HepG2 (cell line): ENCODE results near the gene U2AF1L4. TPM values are rescaled to one million over a fixed set of nuclear protein-coding genes. Genes with fewer than 3 reads are reported as not detected.

ENCODE experiments used
- ATAC-seq: fragments of 200-7000 bp; cut with Tn5 transposase; 3 replicates; pipeline ENCODE4 v1.9.1; 2020; ENCODE audit warnings: mild to moderate bottlenecking, moderate library complexity
- BruUV-seq: library from RNA; stranded (reverse); fragments of 400-500 nt; replicated peaks from 2 replicates; lab custom pipeline; 2021; lab: Mats Ljungman, UMichigan
- CTCF ChIA-PET: fragments of 300-600 bp; formaldehyde crosslinking; extraction: SDS; loops from one replicate; lab custom pipeline; 2021; ENCODE audit warnings: low total read pairs, inconsistent platforms, low intra/inter-chr PET ratio; lab: Yijun Ruan, JAX
- POLR2A ChIA-PET: fragments of 350-600 bp; sonication (Branson Sonifier 250); formaldehyde crosslinking; loops from one replicate; lab custom pipeline; 2020; ENCODE audit warnings: antibody characterized with exemption, inconsistent platforms; lab: Yijun Ruan, JAX
- DNase-seq: peaks from one replicate; pipeline ENCODE4 v3.0.0-alpha.2; 2015; ENCODE audit warnings: low spot score
- FAIRE-seq: peaks from 3 replicates; lab custom pipeline; 2011; peaks lifted over from hg19 to GRCh38; lab: Jason Lieb, UNC
- H2AFZ ChIP-seq: one replicate; pipeline ENCODE4 v1.6.1; 2011; ENCODE audit warnings: low read length, inconsistent platforms
- H3K27ac ChIP-seq: fragments of 300-600 bp; 3 replicates; pipeline ENCODE4 v1.8.0; 2011; ENCODE audit warnings: mixed run types, mild to moderate bottlenecking, mixed read lengths, low read length, inconsistent platforms; ENCODE audit not compliant: insufficient read depth; ENCODE audit errors: extremely low read length
- H3K27me3 ChIP-seq, 2 experiments: fragments of 200-600 bp in 1 of 2; 2 replicates in 1 of 2; 3 replicates in 1 of 2; pipeline versions ENCODE4 v1.6.0 to v1.8.0; 2011; ENCODE audit warnings: low read length in 2 of 2, mild to moderate bottlenecking in 2 of 2, moderate library complexity in 2 of 2, inconsistent platforms in 1 of 2; ENCODE audit not compliant: insufficient read depth in 2 of 2, control insufficient read depth in 1 of 2
- H3K36me3 ChIP-seq, 2 experiments: fragments of 200-600 bp in 1 of 2; replicated peaks in 1 of 2; 2 replicates in 1 of 2; 3 replicates in 1 of 2; pipeline versions ENCODE4 v1.5.1 to v1.8.0; 2011; ENCODE audit warnings: low read length in 2 of 2, inconsistent platforms in 1 of 2; ENCODE audit not compliant: insufficient read depth in 2 of 2, control insufficient read depth in 1 of 2
- H3K4me1 ChIP-seq: 2 replicates; pipeline ENCODE4 v1.5.1; 2012; ENCODE audit warnings: low read length, inconsistent platforms; ENCODE audit not compliant: insufficient read depth
- H3K4me2 ChIP-seq: 2 replicates; pipeline ENCODE4 v1.6.0; 2011; ENCODE audit warnings: low read depth, low read length, inconsistent platforms
- H3K4me3 ChIP-seq, 3 experiments: fragments of 200-600 bp in 1 of 3; sonication (generic), shearing (Covaris generic) in 1 of 3; replicated peaks in 1 of 3; 2 replicates each; pipeline ENCODE4 v1.5.1; 2011 to 2016; ENCODE audit warnings: low read length in 3 of 3, inconsistent platforms in 2 of 3, low read depth in 2 of 3, mild to moderate bottlenecking in 2 of 3, control low read depth in 1 of 3, mixed read lengths in 1 of 3; ENCODE audit not compliant: insufficient read depth in 1 of 3
- H3K79me2 ChIP-seq: one replicate; pipeline ENCODE4 v1.6.1; 2011; ENCODE audit warnings: low read length, inconsistent platforms; ENCODE audit not compliant: insufficient read depth
- H3K9ac ChIP-seq: 2 replicates; pipeline ENCODE4 v1.6.0; 2011; ENCODE audit warnings: mild to moderate bottlenecking, low read depth, low read length, inconsistent platforms; ENCODE audit not compliant: insufficient read depth
- H3K9me3 ChIP-seq: 2 replicates; pipeline ENCODE4 v1.5.1; 2012; ENCODE audit warnings: mild to moderate bottlenecking, low read length
- H4K20me1 ChIP-seq: 2 replicates; pipeline ENCODE4 v1.6.0; 2011; ENCODE audit warnings: inconsistent platforms, mild to moderate bottlenecking, low read length, moderate library complexity; ENCODE audit not compliant: insufficient read depth
- AKAP8 ChIP-seq: sonication (generic); formaldehyde crosslinking; IDR thresholded peaks from 2 replicates; pipeline ENCODE4 v1.5.1; 2020; ENCODE audit warnings: mild to moderate bottlenecking, missing genetic modification reagents
- GTF2F1 ChIP-seq: fragments of 150-350 bp; IDR thresholded peaks from 2 replicates; pipeline ENCODE4 v1.6.1; 2014; ENCODE audit warnings: low read length
- HNRNPLL ChIP-seq: fragments of 200-400 bp; formaldehyde crosslinking; IDR thresholded peaks from 2 replicates; pipeline ENCODE4 v1.6.1; 2017; ENCODE audit warnings: mild to moderate bottlenecking, low read depth, low read length; ENCODE audit not compliant: poor library complexity, severe bottlenecking
- MAFK ChIP-seq, 2 experiments: IDR thresholded peaks in 1 of 2; conservative IDR thresholded peaks in 1 of 2; 2 replicates each; pipeline ENCODE4 v1.6.1; 2011; ENCODE audit warnings: improper control_type of control experiment in 2 of 2, low read length in 2 of 2
- TGIF2 ChIP-seq: IDR thresholded peaks from 2 replicates; pipeline ENCODE4 v1.6.1; 2016; ENCODE audit warnings: control low read depth, missing compliant biosample characterization
- ZFP82 ChIP-seq: sonication (generic); formaldehyde crosslinking; IDR thresholded peaks from 2 replicates; pipeline ENCODE4 v1.5.1; 2020; ENCODE audit warnings: mild to moderate bottlenecking, missing genetic modification reagents, borderline replicate concordance
- ZNF253 ChIP-seq: sonication (generic); formaldehyde crosslinking; IDR thresholded peaks from 2 replicates; pipeline ENCODE4 v1.8.0; 2022; ENCODE audit warnings: mild to moderate bottlenecking, missing genetic modification reagents, borderline replicate concordance
- ZNF333 ChIP-seq: sonication (generic); formaldehyde crosslinking; IDR thresholded peaks from 2 replicates; pipeline ENCODE4 v1.4.0; 2020; ENCODE audit warnings: mild to moderate bottlenecking, missing genetic modification reagents, borderline replicate concordance
- ZNF567 ChIP-seq: sonication (generic); formaldehyde crosslinking; IDR thresholded peaks from 2 replicates; pipeline ENCODE4 v1.8.1; 2023; ENCODE audit warnings: mild to moderate bottlenecking, missing genetic modification reagents, borderline replicate concordance
- ZNF629 ChIP-seq: sonication (generic); formaldehyde crosslinking; conservative IDR thresholded peaks from 2 replicates; pipeline ENCODE4 v1.5.0; 2020; ENCODE audit warnings: missing genetic modification reagents
- ZNF703 ChIP-seq: sonication (generic); formaldehyde crosslinking; IDR thresholded peaks from 2 replicates; pipeline ENCODE4 v1.5.1; 2020; ENCODE audit warnings: missing genetic modification reagents, mild to moderate bottlenecking, moderate library complexity, borderline replicate concordance
- WGBS: methylation state at CpG from one replicate; pipeline ENCODE4 v1.1.6; 2017; ENCODE audit warnings: low lambda C conversion rate; 5-methylcytosine and 5-hydroxymethylcytosine counted together
- in situ Hi-C: cut with HindIII; loops from 2 replicates; pipeline ENCODE4 v1.10.0; 2017; ENCODE audit warnings: low pct_unique_long_range_greater_than_20kb; ENCODE audit not compliant: extremely low pct_ligation_motif_present
- intact Hi-C: fragments of 100-400 bp; cut with micrococcal nuclease; formaldehyde crosslinking; loops from one replicate; pipeline ENCODE4 v1.10.0; 2022; ENCODE audit not compliant: unreplicated experiment
- polyA plus RNA-seq, 8 experiments: library from polyadenylated mRNA; depleted of rRNA in 3 of 8; stranded (reverse) in 7 of 8; unstranded in 1 of 8; fragments of >200 nt; fragmentation: Illumina TruSeq in 4 of 8; extraction: Trizol in 4 of 8; gene quantifications; 2 replicates each; pipeline versions ENCODE4 v1.2.1 to v1.2.3, GENCODE V29; 2011 to 2016; ENCODE audit warnings: low read depth in 4 of 8, missing spikeins in 1 of 8, mixed read lengths in 1 of 8; ENCODE audit not compliant: insufficient read depth in 1 of 8
- total RNA-seq, 5 experiments: library from RNA; depleted of rRNA; stranded (reverse); fragments of >200 nt; fragmentation: Illumina TruSeq; extraction: Trizol; gene quantifications; 2 replicates each; pipeline ENCODE4 v1.2.3, GENCODE V29; 2016; ENCODE audit warnings: low read depth in 1 of 5
- TF ChIP-seq, protein P1 (sequence below): sonication (generic); formaldehyde crosslinking; conservative IDR thresholded peaks from 2 replicates; pipeline ENCODE4 v1.4.0; 2020; ENCODE audit warnings: missing genetic modification reagents
- TF ChIP-seq, protein P2 (sequence below): sonication (generic); formaldehyde crosslinking; IDR thresholded peaks from 2 replicates; pipeline ENCODE4 v1.5.1; 2020; ENCODE audit warnings: mild to moderate bottlenecking, missing genetic modification reagents, borderline replicate concordance
- TF ChIP-seq, protein P3 (sequence below): sonication (generic); formaldehyde crosslinking; IDR thresholded peaks from 2 replicates; pipeline ENCODE4 v1.5.0; 2020; ENCODE audit warnings: mild to moderate bottlenecking, missing genetic modification reagents

The U2AF1L4 gene
- total and polyA plus RNA-seq, 2 of the 13 experiments (the other 11 are each of a cell fraction or from before 2014, with no cell fraction given) = 7.9 to 15.4 TPM

DNA sequence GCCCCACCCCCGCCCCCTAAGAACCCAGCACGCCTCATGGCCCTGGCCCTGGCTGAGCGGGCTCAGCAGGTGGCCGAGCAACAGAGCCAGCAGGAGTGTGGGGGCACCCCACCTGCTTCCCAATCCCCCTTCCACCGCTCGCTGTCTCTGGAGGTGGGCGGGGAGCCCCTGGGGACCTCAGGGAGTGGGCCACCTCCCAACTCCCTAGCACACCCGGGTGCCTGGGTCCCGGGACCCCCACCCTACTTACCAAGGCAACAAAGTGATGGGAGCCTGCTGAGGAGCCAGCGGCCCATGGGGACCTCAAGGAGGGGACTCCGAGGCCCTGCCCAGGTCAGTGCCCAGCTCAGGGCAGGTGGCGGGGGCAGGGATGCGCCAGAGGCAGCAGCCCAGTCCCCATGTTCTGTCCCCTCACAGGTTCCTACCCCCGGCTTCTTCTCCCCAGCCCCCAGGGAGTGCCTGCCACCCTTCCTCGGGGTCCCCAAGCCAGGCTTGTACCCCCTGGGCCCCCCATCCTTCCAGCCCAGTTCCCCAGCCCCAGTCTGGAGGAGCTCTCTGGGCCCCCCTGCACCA lies 42.1 kb upstream of the U2AF1L4 start:
- peaks cover 44% of the 10 kb centered on the region for H3K4me1 ChIP-seq
- 94% methylated on average over 6 of the region's 15 CpGs for WGBS
- BruUV-seq = no TSS peak
- H3K27ac ChIP-seq = no peak overlapping the region
- no peaks in the 10 kb centered on the region for H3K79me2 ChIP-seq
- DNase-seq = no peak
- intact Hi-C loops = no loop called here
- no peaks in the 10 kb centered on the region for H3K9me3 ChIP-seq
- CTCF ChIA-PET = no interaction called here
- POLR2A ChIA-PET = interaction anchor here (1.5 kb wide), 1 partner anchor 47 kb away, joined by 4 read pairs; no protein-coding TSS in a partner anchor
- H2AFZ ChIP-seq = no peak overlapping the region
- in situ Hi-C loops = no loop called here
- H3K36me3 ChIP-seq = no peaks in the 10 kb centered on the region; a peak in 1 of 5 replicates
- ATAC-seq = no peak
- no peak overlapping the region for H3K4me3 ChIP-seq
- no peak for FAIRE-seq
- H3K4me2 ChIP-seq = no peak overlapping the region
- no peaks in the 10 kb centered on the region; a peak in 1 of 5 replicates for H3K27me3 ChIP-seq
- H3K9ac ChIP-seq = no peak overlapping the region
- no peaks in the 10 kb centered on the region for H4K20me1 ChIP-seq
- no peak for TF ChIP-seq ZNF629 (CRISPR knock-in tag)
- TF ChIP-seq MAFK (conservative IDR thresholded peaks at IDR 0.05 in 1 of 2, IDR thresholded peaks at IDR 0.05 in 1 of 2; ENCODE audit: low read length in 2 of 2) = no peak
- TF ChIP-seq TGIF2 (CRISPR knock-in tag) = no peak
- no peak for TF ChIP-seq ZNF703 (CRISPR knock-in tag)
- TF ChIP-seq, protein P1, sequence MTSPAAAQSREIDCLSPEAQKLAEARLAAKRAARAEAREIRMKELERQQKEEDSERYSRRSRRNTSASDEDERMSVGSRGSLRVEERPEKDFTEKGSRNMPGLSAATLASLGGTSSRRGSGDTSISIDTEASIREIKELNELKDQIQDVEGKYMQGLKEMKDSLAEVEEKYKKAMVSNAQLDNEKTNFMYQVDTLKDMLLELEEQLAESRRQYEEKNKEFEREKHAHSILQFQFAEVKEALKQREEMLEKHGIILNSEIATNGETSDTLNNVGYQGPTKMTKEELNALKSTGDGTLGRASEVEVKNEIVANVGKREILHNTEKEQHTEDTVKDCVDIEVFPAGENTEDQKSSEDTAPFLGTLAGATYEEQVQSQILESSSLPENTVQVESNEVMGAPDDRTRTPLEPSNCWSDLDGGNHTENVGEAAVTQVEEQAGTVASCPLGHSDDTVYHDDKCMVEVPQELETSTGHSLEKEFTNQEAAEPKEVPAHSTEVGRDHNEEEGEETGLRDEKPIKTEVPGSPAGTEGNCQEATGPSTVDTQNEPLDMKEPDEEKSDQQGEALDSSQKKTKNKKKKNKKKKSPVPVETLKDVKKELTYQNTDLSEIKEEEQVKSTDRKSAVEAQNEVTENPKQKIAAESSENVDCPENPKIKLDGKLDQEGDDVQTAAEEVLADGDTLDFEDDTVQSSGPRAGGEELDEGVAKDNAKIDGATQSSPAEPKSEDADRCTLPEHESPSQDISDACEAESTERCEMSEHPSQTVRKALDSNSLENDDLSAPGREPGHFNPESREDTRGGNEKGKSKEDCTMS (CRISPR knock-in tag) = no peak
- TF ChIP-seq ZNF567 (CRISPR knock-in tag) = no peak
- no peak for TF ChIP-seq GTF2F1
- TF ChIP-seq ZNF333 (CRISPR knock-in tag) = no peak
- no peak for TF ChIP-seq AKAP8 (CRISPR knock-in tag)
- TF ChIP-seq, protein P2, sequence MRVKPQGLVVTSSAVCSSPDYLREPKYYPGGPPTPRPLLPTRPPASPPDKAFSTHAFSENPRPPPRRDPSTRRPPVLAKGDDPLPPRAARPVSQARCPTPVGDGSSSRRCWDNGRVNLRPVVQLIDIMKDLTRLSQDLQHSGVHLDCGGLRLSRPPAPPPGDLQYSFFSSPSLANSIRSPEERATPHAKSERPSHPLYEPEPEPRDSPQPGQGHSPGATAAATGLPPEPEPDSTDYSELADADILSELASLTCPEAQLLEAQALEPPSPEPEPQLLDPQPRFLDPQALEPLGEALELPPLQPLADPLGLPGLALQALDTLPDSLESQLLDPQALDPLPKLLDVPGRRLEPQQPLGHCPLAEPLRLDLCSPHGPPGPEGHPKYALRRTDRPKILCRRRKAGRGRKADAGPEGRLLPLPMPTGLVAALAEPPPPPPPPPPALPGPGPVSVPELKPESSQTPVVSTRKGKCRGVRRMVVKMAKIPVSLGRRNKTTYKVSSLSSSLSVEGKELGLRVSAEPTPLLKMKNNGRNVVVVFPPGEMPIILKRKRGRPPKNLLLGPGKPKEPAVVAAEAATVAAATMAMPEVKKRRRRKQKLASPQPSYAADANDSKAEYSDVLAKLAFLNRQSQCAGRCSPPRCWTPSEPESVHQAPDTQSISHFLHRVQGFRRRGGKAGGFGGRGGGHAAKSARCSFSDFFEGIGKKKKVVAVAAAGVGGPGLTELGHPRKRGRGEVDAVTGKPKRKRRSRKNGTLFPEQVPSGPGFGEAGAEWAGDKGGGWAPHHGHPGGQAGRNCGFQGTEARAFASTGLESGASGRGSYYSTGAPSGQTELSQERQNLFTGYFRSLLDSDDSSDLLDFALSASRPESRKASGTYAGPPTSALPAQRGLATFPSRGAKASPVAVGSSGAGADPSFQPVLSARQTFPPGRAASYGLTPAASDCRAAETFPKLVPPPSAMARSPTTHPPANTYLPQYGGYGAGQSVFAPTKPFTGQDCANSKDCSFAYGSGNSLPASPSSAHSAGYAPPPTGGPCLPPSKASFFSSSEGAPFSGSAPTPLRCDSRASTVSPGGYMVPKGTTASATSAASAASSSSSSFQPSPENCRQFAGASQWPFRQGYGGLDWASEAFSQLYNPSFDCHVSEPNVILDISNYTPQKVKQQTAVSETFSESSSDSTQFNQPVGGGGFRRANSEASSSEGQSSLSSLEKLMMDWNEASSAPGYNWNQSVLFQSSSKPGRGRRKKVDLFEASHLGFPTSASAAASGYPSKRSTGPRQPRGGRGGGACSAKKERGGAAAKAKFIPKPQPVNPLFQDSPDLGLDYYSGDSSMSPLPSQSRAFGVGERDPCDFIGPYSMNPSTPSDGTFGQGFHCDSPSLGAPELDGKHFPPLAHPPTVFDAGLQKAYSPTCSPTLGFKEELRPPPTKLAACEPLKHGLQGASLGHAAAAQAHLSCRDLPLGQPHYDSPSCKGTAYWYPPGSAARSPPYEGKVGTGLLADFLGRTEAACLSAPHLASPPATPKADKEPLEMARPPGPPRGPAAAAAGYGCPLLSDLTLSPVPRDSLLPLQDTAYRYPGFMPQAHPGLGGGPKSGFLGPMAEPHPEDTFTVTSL = no peak
- TF ChIP-seq HNRNPLL = no peak
- TF ChIP-seq ZFP82 (CRISPR knock-in tag) = no peak
- TF ChIP-seq ZNF253 (CRISPR knock-in tag) = no peak
- TF ChIP-seq, protein P3, sequence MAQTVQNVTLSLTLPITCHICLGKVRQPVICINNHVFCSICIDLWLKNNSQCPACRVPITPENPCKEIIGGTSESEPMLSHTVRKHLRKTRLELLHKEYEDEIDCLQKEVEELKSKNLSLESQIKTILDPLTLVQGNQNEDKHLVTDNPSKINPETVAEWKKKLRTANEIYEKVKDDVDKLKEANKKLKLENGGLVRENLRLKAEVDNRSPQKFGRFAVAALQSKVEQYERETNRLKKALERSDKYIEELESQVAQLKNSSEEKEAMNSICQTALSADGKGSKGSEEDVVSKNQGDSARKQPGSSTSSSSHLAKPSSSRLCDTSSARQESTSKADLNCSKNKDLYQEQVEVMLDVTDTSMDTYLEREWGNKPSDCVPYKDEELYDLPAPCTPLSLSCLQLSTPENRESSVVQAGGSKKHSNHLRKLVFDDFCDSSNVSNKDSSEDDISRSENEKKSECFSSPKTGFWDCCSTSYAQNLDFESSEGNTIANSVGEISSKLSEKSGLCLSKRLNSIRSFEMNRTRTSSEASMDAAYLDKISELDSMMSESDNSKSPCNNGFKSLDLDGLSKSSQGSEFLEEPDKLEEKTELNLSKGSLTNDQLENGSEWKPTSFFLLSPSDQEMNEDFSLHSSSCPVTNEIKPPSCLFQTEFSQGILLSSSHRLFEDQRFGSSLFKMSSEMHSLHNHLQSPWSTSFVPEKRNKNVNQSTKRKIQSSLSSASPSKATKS = no peak
